HCT116 (cell line): ENCODE data around the gene PPFIA2.

Experiments used
- JUND ChIP-seq: IDR thresholded peaks from 2 replicates; pipeline ENCODE4 v1.6.1; 2012
- TCF7L2 ChIP-seq: IDR thresholded peaks from 2 replicates; pipeline ENCODE4 v1.7.0; 2011; ENCODE audit warnings: borderline replicate concordance, inconsistent platforms; ENCODE audit not compliant: insufficient read depth, insufficient read length; ENCODE audit errors: extremely low read depth
- TF ChIP-seq, protein P1 (sequence below), 3 experiments: fragments of 200-600 bp in 1 of 3; sonication (generic) in 1 of 3; IDR thresholded peaks in 2 of 3; conservative IDR thresholded peaks in 1 of 3; 2 replicates each; pipeline ENCODE4 v1.5.1; 2012 to 2017; ENCODE audit warnings: low read depth in 2 of 3, low read length in 2 of 3, antibody characterized with exemption in 1 of 3, borderline replicate concordance in 1 of 3, control low read depth in 1 of 3, mild to moderate bottlenecking in 1 of 3, mixed read lengths in 1 of 3, mixed run types in 1 of 3, moderate library complexity in 1 of 3; ENCODE audit not compliant: insufficient read depth in 1 of 3

DNA sequence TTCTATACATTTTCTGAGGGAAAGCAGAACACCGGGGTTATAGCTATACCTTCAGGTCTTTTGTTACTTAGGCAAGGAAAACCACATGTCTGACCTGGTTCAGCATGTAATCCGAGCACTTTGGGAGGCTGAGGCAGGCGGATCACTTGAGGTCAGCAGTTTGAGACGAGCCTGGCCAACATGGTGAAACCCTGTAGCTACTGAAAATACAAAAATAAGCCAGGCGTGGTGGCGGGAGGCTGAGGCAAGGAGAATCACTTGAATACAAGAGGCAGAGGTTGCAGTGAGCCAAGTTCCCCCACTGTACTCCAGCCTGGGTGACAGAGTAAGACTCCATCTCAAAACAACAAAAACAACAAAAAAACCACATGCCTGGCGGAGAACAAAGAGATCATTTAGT, 503.7 kb downstream of the PPFIA2 start:
- TF ChIP-seq TCF7L2 (no peak), JUND (no peak)
- TF ChIP-seq, protein P1, sequence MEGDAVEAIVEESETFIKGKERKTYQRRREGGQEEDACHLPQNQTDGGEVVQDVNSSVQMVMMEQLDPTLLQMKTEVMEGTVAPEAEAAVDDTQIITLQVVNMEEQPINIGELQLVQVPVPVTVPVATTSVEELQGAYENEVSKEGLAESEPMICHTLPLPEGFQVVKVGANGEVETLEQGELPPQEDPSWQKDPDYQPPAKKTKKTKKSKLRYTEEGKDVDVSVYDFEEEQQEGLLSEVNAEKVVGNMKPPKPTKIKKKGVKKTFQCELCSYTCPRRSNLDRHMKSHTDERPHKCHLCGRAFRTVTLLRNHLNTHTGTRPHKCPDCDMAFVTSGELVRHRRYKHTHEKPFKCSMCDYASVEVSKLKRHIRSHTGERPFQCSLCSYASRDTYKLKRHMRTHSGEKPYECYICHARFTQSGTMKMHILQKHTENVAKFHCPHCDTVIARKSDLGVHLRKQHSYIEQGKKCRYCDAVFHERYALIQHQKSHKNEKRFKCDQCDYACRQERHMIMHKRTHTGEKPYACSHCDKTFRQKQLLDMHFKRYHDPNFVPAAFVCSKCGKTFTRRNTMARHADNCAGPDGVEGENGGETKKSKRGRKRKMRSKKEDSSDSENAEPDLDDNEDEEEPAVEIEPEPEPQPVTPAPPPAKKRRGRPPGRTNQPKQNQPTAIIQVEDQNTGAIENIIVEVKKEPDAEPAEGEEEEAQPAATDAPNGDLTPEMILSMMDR (IDR thresholded peaks at IDR 0.05 in 2 of 3, conservative IDR thresholded peaks at IDR 0.05 in 1 of 3; ENCODE audit: borderline replicate concordance in 1 of 3, insufficient read depth in 1 of 3, low read depth in 2 of 3, low read length in 2 of 3) = no peak
